Measurements from ENCODE around the gene DDX46. TPM values are rescaled to one million over a fixed set of nuclear protein-coding genes. Genes with fewer than 3 reads are reported as not detected.

Gene DDX46
- total RNA-seq, 1 donor from 2014 or later: 73.2 TPM

DNA sequence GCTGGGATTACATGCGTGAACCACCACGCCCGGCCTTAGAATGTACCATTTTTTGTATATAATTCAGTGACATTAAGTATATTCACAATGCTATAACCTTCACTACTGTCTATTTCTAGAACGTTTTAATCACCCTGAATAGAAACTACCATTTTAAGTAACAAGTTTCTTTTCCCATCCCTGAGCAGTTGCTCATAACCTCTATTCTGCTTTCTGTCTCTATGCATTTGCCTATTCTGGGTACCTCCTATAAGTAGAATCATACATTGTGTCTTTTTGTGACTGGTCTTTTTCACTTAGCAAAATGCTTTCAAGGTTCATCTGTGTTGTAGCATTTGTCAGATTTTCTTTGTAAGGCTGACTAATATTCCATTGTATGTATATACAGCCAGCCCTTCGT is 39.9 kb downstream of the DDX46 start:
- Mint-ChIP-seq H3K27ac (no peak overlapping the region), H3K27me3 (no peaks in the 10 kb centered on the region), H3K4me1 (ENCODE audit: low read depth) (no peaks in the 10 kb centered on the region), H3K9me3 (ENCODE audit: low read depth) (no peaks in the 10 kb centered on the region), H3K4me3 (ENCODE audit: low read depth) (no peak overlapping the region), H3K36me3 (ENCODE audit: insufficient read depth) (peaks cover 26% of the 10 kb centered on the region)
- TF ChIP-seq, protein P1, sequence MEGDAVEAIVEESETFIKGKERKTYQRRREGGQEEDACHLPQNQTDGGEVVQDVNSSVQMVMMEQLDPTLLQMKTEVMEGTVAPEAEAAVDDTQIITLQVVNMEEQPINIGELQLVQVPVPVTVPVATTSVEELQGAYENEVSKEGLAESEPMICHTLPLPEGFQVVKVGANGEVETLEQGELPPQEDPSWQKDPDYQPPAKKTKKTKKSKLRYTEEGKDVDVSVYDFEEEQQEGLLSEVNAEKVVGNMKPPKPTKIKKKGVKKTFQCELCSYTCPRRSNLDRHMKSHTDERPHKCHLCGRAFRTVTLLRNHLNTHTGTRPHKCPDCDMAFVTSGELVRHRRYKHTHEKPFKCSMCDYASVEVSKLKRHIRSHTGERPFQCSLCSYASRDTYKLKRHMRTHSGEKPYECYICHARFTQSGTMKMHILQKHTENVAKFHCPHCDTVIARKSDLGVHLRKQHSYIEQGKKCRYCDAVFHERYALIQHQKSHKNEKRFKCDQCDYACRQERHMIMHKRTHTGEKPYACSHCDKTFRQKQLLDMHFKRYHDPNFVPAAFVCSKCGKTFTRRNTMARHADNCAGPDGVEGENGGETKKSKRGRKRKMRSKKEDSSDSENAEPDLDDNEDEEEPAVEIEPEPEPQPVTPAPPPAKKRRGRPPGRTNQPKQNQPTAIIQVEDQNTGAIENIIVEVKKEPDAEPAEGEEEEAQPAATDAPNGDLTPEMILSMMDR (IDR thresholded peaks at IDR 0.05; ENCODE audit: unreplicated experiment): no peak
- no peak for DNase-seq (ENCODE audit: low spot score, unreplicated experiment)

DNA sequence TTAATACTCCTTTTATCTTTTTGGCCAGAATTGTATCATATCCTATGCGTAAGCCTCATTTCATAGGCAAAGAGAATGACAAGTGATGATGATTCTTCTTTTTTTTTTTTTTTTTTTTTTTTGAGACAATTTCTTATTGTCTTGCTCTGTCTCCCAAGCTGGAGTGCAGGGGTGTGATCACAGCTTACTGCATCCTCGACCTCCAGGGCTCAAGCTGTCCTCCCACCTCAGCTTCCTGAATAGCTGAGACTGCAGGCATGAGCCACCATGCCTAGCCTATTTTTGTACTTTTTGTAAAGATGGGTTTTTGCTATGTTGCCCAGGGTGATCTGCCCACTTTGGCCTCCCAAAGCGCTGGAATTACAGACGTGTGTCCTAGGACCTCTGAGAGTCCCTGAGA is 45.2 kb downstream of the DDX46 start:
- TF ChIP-seq, protein P1 (IDR thresholded peaks at IDR 0.05; ENCODE audit: unreplicated experiment): no peak
- Mint-ChIP-seq H3K36me3 (ENCODE audit: insufficient read depth) (peaks cover 11% of the 10 kb centered on the region), H3K27ac (no peak overlapping the region)

DNA sequence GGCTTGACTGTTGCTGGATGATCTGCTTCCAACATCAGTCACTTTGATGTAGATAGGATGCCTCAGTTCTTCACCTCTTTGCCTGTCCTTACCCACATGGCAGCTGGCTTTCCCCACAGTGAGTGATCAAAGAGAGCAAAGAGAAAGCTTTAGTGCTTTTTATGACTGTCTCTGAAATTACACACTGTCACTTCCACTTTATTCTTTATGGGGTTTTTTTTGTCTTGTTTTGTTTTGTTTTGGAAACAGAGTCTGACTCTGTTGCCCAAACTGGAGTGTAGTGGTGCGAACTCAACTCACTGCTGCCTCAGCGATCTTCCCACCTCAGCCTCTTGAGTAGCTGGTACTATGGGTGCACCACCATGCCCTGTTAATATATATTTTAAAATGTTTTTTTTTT is 54.8 kb downstream of the DDX46 start:
- Mint-ChIP-seq H3K36me3 (ENCODE audit: insufficient read depth) (peaks cover 15% of the 10 kb centered on the region), H3K4me1 (ENCODE audit: low read depth) (no peaks in the 10 kb centered on the region), H3K9me3 (ENCODE audit: low read depth) (no peaks in the 10 kb centered on the region)

More for the DNA sequence above, 45.2 kb downstream of the DDX46 start:
- no peaks in the 10 kb centered on the region for H3K27me3 Mint-ChIP-seq
- H3K4me3 Mint-ChIP-seq (ENCODE audit: low read depth): no peak overlapping the region
- DNase-seq (ENCODE audit: low spot score, unreplicated experiment): no peak
- H3K4me1 Mint-ChIP-seq (ENCODE audit: low read depth): no peaks in the 10 kb centered on the region
- H3K9me3 Mint-ChIP-seq (ENCODE audit: low read depth): no peaks in the 10 kb centered on the region

DNA sequence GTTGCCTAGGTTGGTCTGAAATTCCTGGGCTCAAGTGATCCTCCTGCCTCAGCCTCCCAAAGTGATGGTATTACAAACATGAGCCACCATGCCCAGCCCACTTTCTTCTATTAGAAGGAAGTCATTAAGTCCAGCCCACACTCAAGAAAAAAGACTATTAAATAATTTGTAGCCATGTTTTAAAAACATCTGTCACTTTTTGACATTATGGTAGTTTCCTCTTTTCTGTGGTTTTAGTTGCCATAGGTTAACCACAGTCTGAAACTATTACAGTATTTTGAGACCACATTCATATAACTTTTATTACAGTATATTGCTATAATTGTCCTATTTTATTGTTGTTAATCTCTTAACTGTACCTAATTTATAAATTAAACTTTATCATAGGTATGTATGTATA is 55.2 kb downstream of the DDX46 start:
- Mint-ChIP-seq H3K27ac (no peak overlapping the region), H3K4me1 (ENCODE audit: low read depth) (no peaks in the 10 kb centered on the region), H3K4me3 (ENCODE audit: low read depth) (no peak overlapping the region), H3K27me3 (no peaks in the 10 kb centered on the region), H3K9me3 (ENCODE audit: low read depth) (no peaks in the 10 kb centered on the region), H3K36me3 (ENCODE audit: insufficient read depth) (peaks cover 15% of the 10 kb centered on the region)
- DNase-seq (ENCODE audit: low spot score, unreplicated experiment): no peak
- TF ChIP-seq, protein P1 (IDR thresholded peaks at IDR 0.05; ENCODE audit: unreplicated experiment): no peak

More for the DNA sequence above, 54.8 kb downstream of the DDX46 start:
- no peak overlapping the region for H3K27ac Mint-ChIP-seq
- no peak overlapping the region for H3K4me3 Mint-ChIP-seq (ENCODE audit: low read depth)
- DNase-seq (ENCODE audit: low spot score, unreplicated experiment): no peak
- no peaks in the 10 kb centered on the region for H3K27me3 Mint-ChIP-seq
- TF ChIP-seq, protein P1 (IDR thresholded peaks at IDR 0.05; ENCODE audit: unreplicated experiment): no peak

DNA sequence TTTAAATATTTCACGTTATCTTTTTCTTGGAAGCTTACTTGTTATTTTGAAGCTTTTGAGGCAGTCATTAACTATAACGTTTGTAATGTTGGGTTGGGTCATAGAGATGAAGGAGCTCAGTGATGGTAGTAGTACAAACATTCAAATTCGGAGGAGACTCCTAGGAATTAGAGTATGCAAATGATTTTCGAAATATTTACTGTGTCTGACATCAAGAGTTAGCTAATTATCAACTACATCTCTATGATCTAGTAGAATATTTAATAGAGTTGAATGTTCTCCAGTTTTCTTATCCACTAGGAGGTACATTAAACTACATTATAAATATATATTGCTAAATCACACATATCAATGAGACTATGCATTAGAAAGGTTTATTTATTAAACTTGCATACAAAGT is 58.4 kb downstream of the DDX46 start:
- Mint-ChIP-seq H3K36me3 (ENCODE audit: insufficient read depth) (peaks cover 16% of the 10 kb centered on the region), H3K27ac (no peak overlapping the region), H3K27me3 (no peaks in the 10 kb centered on the region), H3K4me1 (ENCODE audit: low read depth) (no peaks in the 10 kb centered on the region), H3K9me3 (ENCODE audit: low read depth) (no peaks in the 10 kb centered on the region), H3K4me3 (ENCODE audit: low read depth) (no peak overlapping the region)
- DNase-seq (ENCODE audit: low spot score, unreplicated experiment): no peak
- TF ChIP-seq, protein P1 (IDR thresholded peaks at IDR 0.05; ENCODE audit: unreplicated experiment): no peak

Measured in progenitor cell of endocrine pancreas (in vitro differentiated cells).